HS-5 (cell line): ENCODE data around the gene GSG1L.
"Not testable (repeated sequence)": the region's sequence is repeated elsewhere in the genome, so short reads cannot be mapped to it uniquely, and the experiment has no call there.

Experiments
- DNase-seq: peaks from one replicate; pipeline ENCODE4 v3.0.0-alpha.2; 2012; ENCODE audit warnings: low read depth

The GSG1L gene

GRCh38 chr16:27950206-27950887, 113.2 kb downstream of the GSG1L start:
- DNase-seq: no peak

DNA sequence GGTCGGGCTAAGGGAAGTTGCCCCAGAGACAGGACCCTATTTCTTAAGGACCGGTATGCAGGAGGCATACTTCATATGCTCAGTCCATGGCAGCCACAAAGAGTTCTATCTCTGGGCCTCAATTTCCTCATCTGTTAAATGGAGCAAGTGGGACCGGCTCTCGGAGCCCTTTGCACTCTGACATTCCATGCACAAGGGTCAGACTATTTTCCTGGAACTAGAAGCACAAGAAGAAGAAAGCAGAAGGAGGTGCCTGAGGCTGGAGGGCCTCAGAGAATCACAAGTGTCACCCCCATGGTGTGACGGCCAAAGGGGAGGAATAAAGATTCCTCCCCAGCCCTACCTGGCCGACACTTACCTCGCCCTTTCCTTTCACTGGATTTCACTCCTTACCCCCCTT, 115.8 kb downstream of the GSG1L start:
- DNase-seq: no peak

- DNase-seq: no peak
These were observed 118.1 kb downstream of the GSG1L start for GRCh38 chr16:27945233-27945973.

DNA sequence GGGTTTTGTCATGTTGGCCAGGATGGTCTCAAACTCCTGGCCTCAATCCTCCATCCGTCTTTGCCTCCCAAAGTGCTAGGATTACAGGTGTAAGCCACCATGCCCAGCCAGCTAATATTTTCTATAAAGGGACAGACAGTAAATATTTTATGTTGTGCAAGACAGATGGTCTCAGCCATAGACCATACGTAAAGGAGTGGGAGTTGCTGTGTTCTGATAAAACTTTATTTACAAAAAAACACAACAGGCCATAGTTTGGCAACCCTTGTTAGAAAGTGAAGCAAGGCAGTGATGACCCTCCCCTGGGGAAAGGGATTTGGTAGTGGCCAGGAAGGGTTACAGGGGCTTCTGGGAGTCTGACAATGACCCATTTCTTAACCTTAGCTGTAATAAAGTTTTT, 119.7 kb downstream of the GSG1L start:
- no peak for DNase-seq

- not testable (repeated sequence) for DNase-seq
These were observed 121.4 kb downstream of the GSG1L start for GRCh38 chr16:27942071-27942470.

DNA sequence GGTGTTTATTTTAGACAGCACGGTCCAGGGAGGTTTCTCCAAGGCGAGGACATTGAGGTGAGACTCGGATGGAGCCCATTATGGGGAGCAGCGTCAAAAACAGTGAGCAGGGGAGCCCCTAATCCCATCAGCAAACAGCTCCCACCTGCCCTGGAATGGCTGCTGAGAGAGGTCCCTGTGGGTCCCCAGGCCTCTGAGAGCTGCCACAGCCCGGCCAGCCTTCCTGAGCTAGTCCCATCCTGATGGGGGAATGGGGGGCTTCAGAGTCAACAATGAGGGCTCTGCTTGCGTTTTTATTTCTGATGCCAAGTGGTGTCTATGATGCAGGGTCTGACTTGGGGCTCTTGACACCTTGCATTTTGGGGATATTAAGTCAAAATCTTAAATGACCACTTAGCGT, 128.4 kb downstream of the GSG1L start:
- DNase-seq: no peak

DNA sequence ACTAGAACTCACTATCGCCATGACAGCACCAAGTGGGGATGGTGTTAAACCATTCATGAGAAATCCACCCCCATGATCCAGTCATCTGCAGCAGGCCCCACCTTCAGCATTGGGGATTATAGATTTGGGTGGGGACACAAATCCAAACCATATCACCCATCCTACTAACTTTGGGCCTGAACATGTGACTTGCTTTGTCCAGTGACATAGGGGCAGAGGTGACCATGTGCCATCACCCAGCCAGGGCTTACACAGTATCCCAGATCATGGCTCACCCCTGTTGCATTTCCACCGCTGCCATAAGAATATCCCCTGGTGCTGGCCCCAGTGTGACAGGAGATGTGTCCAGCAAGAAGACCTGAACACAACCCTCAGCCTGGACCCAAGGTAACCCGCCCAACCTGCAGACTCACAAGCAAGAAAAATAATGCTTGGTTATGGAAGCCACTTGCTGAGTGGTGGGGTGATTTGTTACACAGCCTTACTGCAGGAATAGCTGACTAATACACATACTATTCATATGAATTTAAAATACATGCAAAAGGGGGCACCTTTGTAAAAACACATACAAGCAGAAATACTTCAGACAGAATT, 130.9 kb downstream of the GSG1L start:
- DNase-seq: no peak

- no peak for DNase-seq
These were observed 133.7 kb downstream of the GSG1L start for GRCh38 chr16:27929818-27930217.

DNA sequence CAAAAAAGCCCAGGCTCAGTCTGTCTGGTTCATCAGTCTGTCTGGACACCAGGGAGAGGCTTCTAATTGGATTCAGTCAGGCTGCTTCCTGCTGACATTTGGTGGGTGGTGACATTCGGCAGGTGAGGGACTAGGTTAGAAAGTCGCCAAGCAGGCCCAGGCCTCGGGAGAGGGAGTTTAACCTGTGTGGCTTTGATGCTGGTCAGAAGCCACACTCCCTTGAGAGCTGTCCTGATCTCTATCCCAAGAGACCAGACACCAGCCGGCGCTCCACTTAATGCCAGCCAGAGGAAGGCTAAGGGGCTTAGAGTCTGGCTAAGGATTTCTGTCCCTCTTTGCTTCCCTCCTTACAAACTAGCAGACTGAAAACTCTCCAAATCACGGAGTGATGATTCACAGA, 135.0 kb downstream of the GSG1L start:
- no peak for DNase-seq

DNA sequence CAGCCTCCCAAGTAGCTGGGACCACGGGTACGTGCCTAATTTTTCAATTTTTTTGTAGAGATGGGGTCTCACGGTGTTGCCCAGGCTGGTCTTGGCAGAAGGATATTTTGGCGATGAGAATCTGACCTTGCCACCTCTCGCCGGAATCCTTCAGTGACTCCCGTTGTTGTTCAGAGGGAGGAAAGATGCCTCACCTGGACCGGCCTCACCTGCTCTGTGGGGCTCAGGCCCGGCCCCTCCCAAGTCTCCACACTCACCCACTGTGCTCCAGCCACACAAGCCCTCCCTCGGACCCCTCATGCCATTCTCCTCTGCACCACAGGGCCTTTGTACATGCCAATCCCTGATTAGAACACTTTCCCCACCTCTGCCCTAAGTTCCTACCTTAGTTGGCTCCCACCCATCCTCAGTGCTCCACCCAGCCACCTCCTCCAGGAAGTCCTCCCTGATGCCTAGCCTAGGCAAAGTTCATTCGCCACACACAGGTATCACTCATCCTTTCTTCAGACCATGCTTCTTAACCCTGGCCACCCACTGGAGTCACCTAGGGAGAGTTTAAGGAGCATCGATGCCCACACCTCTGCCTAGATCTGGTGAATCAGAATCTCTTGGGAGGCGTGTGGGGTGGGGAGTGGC, 136.1 kb downstream of the GSG1L start:
- DNase-seq: no peak

GRCh38 chr16:27925612-27926011, 137.9 kb downstream of the GSG1L start:
- DNase-seq: no peak

DNA sequence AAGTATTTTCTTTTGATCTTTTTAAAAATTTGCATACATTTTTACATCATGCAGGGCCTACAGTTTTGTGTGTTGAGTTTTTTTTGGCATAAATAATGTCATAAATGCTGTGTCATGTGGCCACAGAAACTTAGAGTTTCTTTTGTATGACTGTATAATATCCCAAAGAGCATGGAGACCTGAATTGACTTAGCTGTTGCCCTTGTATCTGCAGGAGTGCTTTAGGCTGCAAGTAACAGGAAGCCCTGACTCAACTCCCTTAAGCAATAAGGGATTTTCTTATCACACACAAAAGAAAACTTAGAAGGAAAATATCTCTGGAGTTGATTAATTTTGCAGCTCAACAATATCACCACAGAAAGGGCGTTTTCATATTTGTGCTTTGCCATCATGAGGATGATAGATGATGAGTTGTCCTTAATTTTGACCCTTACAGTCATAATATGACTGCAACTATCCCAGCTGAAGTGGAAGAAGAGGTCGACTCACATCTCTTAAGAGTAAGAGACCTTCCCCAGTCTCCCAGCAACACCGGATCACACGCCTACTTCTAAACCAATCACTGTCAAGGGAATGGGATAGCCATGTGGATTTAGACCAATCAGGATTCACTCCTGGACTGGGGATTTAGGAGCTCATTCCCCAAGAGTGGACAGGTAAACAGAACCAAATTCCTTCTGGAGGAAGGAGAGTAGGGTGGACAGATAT, 138.9 kb downstream of the GSG1L start:
- DNase-seq: peak; percentile 75

DNA sequence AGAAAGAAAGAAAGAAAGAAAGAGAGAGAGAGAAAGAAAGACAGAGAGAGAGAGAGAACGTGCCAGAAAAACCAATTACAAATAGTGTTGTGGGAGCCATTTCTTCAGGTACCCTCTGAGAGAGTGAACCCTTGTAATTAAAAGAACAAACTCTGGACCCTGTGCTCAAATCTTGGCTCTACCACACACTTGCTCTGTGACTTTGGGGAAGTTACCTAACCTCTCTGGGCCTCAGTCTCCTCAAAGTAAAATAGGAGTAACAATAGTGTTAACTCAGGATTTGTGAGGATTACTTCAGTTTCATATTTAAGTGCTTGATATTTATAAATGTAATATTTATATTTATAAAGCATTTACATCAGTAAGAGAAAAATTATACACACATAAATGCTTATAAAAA, 139.8 kb downstream of the GSG1L start:
- no peak for DNase-seq

- DNase-seq: no peak
These were observed 141.1 kb downstream of the GSG1L start for GRCh38 chr16:27922433-27922832.

DNA sequence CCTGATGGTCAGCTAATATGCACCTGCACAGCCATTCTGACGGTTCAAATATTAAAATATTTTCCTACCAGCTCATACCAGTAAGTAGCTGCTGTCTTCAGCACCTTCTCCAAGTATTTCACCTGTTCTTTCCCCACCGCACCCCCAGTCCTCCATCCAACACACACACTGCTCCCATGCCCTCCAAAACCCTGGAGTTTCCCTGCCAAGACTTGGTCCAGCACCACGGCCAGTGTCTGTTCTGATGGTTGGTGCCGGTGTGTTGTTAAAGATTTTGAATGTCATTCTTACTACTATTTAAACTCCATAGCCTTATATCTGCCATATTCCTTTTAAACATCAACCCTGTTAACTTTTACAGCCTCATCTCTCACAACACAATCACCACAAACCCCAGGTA, 142.4 kb downstream of the GSG1L start:
- no peak for DNase-seq

- no peak for DNase-seq
These were observed 143.1 kb downstream of the GSG1L start for GRCh38 chr16:27920391-27920891.

- DNase-seq: no peak
These were observed 144.8 kb downstream of the GSG1L start for GRCh38 chr16:27918755-27919154.

GRCh38 chr16:27917949-27918348, 145.6 kb downstream of the GSG1L start:
- no peak for DNase-seq

- no peak for DNase-seq
These were observed 152.0 kb downstream of the GSG1L start for GRCh38 chr16:27911486-27911885.

GRCh38 chr16:27907457-27907972, 156.0 kb downstream of the GSG1L start:
- DNase-seq: no peak

- no peak for DNase-seq
These were observed 156.6 kb downstream of the GSG1L start for GRCh38 chr16:27906883-27907282.
